Transverse colon (tissue), 4 donors: ENCODE results near the gene NR3C2. TPM values are rescaled to one million over a fixed set of nuclear protein-coding genes. Genes with fewer than 3 reads are reported as not detected.

Experiments
- DNase-seq: peaks from one replicate; pipeline ENCODE4 v3.0.0-alpha.2; 2019
- H3K27ac ChIP-seq, 4 donors: fragments of 200-600 bp; sonication (generic); 2 replicates each; pipeline ENCODE4 v1.5.1; 2016 to 2018; ENCODE audit warnings: inconsistent platforms in 4 of 4
- H3K27me3 ChIP-seq: fragments of 200-600 bp; sonication (generic); 2 replicates; pipeline ENCODE4 v1.5.1; 2017; ENCODE audit warnings: inconsistent platforms
- H3K36me3 ChIP-seq, 4 donors: fragments of 200-600 bp; sonication (generic); 2 replicates each; pipeline ENCODE4 v1.5.1; 2017 to 2019; ENCODE audit warnings: inconsistent platforms in 4 of 4
- H3K4me1 ChIP-seq, 4 donors: fragments of 200-600 bp; sonication (generic); 2 replicates each; pipeline ENCODE4 v1.5.1; 2017 to 2020; ENCODE audit warnings: inconsistent platforms in 4 of 4
- H3K4me3 ChIP-seq, 4 donors: fragments of 200-600 bp; sonication (generic); 1 replicate in 1 of 4; 2 replicates in 3 of 4; pipeline versions ENCODE4 v1.5.1 to v1.6.1; 2017 to 2019; ENCODE audit warnings: inconsistent platforms in 4 of 4
- H3K9me3 ChIP-seq, 2 donors: fragments of 200-600 bp; sonication (generic); 2 replicates each; pipeline ENCODE4 v1.5.1; 2017 to 2019; ENCODE audit warnings: inconsistent platforms in 2 of 2
- EP300 ChIP-seq: sonication (generic); formaldehyde crosslinking; IDR thresholded peaks from one replicate; pipeline ENCODE4 v1.6.1; 2017; ENCODE audit warnings: antibody characterized with exemption, low read depth
- POLR2A ChIP-seq: fragments of 450-650 bp; IDR thresholded peaks from one replicate; pipeline ENCODE4 v1.6.1; 2016; ENCODE audit warnings: antibody characterized with exemption, mild to moderate bottlenecking, moderate library complexity
- POLR2AphosphoS5 ChIP-seq, 3 donors: sonication (generic); formaldehyde crosslinking; IDR thresholded peaks; one replicate each; pipeline ENCODE4 v1.6.1; 2016; ENCODE audit warnings: antibody characterized with exemption in 3 of 3
- WGBS, 2 donors: methylation state at CpG; one replicate each; pipeline ENCODE4 v1.1.5; 2018; ENCODE audit warnings: low coverage in 1 of 2; 5-methylcytosine and 5-hydroxymethylcytosine counted together
- in situ Hi-C, 4 donors: fragments of 200-750 bp; cut with MboI; loops; one replicate each; pipeline versions ENCODE4 v1.15.0 to v1.15.1; 2017; ENCODE audit warnings: low sequenced_read_pairs in 3 of 4, low pct_ligation_motif_present in 1 of 4, low pct_unique_long_range_greater_than_20kb in 1 of 4
- intact Hi-C: fragments of 100-400 bp; cut with DNase I; formaldehyde crosslinking; loops from one replicate; pipeline ENCODE4 v1.15.1; 2023; ENCODE audit warnings: low total_unique reads
- total RNA-seq, 4 donors: library from RNA; depleted of rRNA; stranded (reverse); fragments of >200 nt; gene quantifications; one replicate each; pipeline ENCODE4 v1.1.0, GENCODE V29; 2016
- TF ChIP-seq, protein P1 (sequence below), 5 experiments: fragments of 200-600 bp in 3 of 5; fragments of 450-650 bp in 2 of 5; sonication (generic) in 3 of 5; IDR thresholded peaks; 1 replicate in 2 of 5; 2 replicates in 3 of 5; pipeline ENCODE4 v1.5.1; 2016 to 2017; ENCODE audit warnings: antibody characterized with exemption in 5 of 5, inconsistent platforms in 3 of 5, mild to moderate bottlenecking in 2 of 5, moderate library complexity in 1 of 5

The NR3C2 gene
- total RNA-seq, 4 donors from 2014 or later, result 55.5 to 147 (median 125) TPM

- WGBS, 2 donors, result 91% methylated on average over 4 to 5 of the region's 5 CpGs
- DNase-seq, result no peak
- Histone ChIP-seq H3K36me3 (no peaks in the 10 kb centered on the region), H3K9me3 (no peaks in the 10 kb centered on the region), H3K4me1 (no peaks in the 10 kb centered on the region), H3K27me3 (no peaks in the 10 kb centered on the region), H3K4me3 (no peak overlapping the region), H3K27ac (no peak overlapping the region)
- intact Hi-C loops, result no loop called here
- TF ChIP-seq POLR2AphosphoS5 (IDR thresholded peaks at IDR 0.05) (no peak), EP300 (no peak), POLR2A (no peak)
- TF ChIP-seq, protein P1, sequence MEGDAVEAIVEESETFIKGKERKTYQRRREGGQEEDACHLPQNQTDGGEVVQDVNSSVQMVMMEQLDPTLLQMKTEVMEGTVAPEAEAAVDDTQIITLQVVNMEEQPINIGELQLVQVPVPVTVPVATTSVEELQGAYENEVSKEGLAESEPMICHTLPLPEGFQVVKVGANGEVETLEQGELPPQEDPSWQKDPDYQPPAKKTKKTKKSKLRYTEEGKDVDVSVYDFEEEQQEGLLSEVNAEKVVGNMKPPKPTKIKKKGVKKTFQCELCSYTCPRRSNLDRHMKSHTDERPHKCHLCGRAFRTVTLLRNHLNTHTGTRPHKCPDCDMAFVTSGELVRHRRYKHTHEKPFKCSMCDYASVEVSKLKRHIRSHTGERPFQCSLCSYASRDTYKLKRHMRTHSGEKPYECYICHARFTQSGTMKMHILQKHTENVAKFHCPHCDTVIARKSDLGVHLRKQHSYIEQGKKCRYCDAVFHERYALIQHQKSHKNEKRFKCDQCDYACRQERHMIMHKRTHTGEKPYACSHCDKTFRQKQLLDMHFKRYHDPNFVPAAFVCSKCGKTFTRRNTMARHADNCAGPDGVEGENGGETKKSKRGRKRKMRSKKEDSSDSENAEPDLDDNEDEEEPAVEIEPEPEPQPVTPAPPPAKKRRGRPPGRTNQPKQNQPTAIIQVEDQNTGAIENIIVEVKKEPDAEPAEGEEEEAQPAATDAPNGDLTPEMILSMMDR (IDR thresholded peaks at IDR 0.05), result no peak
- in situ Hi-C loops, result no loop called here
Observed at GRCh38 chr4:148097801-148098200, 344.4 kb downstream of the NR3C2 start.

DNA sequence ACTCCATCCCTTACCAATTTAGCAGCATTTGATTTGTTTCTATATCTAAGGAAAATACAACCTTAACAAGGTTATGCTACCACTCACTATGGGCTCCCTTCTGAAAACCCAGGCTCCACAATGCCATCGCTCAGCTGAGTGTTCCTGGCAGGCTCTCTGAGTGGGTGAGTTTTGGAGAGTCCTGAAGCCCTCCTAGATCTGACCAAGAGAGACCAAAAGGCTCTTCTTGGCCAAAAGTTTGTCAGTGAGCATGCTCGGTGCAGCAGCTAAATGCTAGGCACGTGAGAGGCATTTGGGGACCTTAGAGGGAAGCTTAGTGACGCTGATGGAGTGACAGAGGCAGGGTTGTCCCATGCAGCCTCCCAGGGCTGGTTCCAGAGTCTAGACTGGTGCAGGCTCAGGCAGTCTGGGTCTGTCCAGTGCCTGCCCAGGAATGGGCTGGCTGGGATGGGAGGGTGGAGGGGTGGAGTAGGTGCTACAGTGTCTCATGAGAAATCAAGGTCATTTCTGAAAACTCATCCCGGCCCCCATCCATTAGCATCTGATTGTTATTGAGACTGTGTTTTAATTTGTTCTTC is 346.8 kb downstream of the NR3C2 start:
- Histone ChIP-seq H3K36me3 (no peaks in the 10 kb centered on the region), H3K27me3 (no peaks in the 10 kb centered on the region), H3K27ac (no peak overlapping the region), H3K4me3 (no peak overlapping the region), H3K9me3 (no peaks in the 10 kb centered on the region), H3K4me1 (no peaks in the 10 kb centered on the region)
- WGBS, 2 donors, result 97% methylated on average over 5 of the region's 5 CpGs; no CpG with 5 or more reads in 1 of the 2 donors
- no peak for DNase-seq
- intact Hi-C loops (no loop called here), in situ Hi-C loops (no loop called here)
- TF ChIP-seq EP300 (no peak), POLR2AphosphoS5 (IDR thresholded peaks at IDR 0.05) (no peak), POLR2A (no peak)
- TF ChIP-seq, protein P1 (IDR thresholded peaks at IDR 0.05), result no peak

DNA sequence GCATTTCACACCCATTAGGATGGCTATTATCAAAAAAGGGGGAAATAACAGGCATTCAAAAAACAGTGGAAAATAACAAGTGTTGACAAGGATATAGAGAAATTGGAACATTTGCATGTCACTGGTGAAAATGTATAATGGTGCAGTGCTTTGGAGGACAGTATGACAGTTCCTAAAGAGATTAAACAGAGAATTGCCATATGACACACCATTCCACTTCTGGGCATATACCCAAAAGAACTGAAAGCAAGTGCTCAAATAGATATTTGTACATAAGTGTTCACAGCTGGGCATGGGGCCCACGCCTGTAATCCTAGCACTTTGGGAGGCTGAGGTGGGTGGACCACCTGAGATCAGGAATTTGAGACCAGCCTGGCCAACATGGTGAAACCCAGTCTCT is 348.1 kb downstream of the NR3C2 start:
- in situ Hi-C loops (no loop called here), intact Hi-C loops (no loop called here)
- no peaks in the 10 kb centered on the region for H3K27me3 ChIP-seq
- WGBS, 2 donors, result 71% methylated on average over 1 of the region's 1 CpG; no CpG with 5 or more reads in 1 of the 2 donors
- no peaks in the 10 kb centered on the region for H3K36me3 ChIP-seq
- H3K27ac ChIP-seq, result no peak overlapping the region
- no peak for DNase-seq
- TF ChIP-seq POLR2A (no peak), POLR2AphosphoS5 (IDR thresholded peaks at IDR 0.05) (no peak), EP300 (no peak)
- TF ChIP-seq, protein P1 (IDR thresholded peaks at IDR 0.05), result no peak
- H3K4me3 ChIP-seq, result no peak overlapping the region
- no peaks in the 10 kb centered on the region for H3K9me3 ChIP-seq
- H3K4me1 ChIP-seq, result no peaks in the 10 kb centered on the region

GRCh38 chr4:148093065-148093464 is 349.1 kb downstream of the NR3C2 start:
- Histone ChIP-seq H3K27ac (no peak overlapping the region), H3K9me3 (no peaks in the 10 kb centered on the region), H3K36me3 (no peaks in the 10 kb centered on the region), H3K4me1 (no peaks in the 10 kb centered on the region), H3K27me3 (no peaks in the 10 kb centered on the region), H3K4me3 (no peak overlapping the region)
- no peak for DNase-seq
- 96 to 100% methylated on average over 3 to 4 of the region's 5 CpGs for WGBS, 2 donors
- intact Hi-C loops, result no loop called here
- TF ChIP-seq POLR2AphosphoS5 (IDR thresholded peaks at IDR 0.05), result no peak
- TF ChIP-seq EP300, result no peak
- no peak for TF ChIP-seq POLR2A
- TF ChIP-seq, protein P1 (IDR thresholded peaks at IDR 0.05), result no peak
- in situ Hi-C loops, result no loop called here
